ENCODE data around the gene NOVA2. TPM values are rescaled to one million over a fixed set of nuclear protein-coding genes. Genes with fewer than 3 reads are reported as not detected.

Gene NOVA2
- total and polyA plus RNA-seq, 2 of the 8 experiments (the other 6 are each of a cell fraction or from before 2014, with no cell fraction given) = 3.2 to 24.6 TPM

- H3K9ac ChIP-seq (replicated peaks in 1 of 4; ENCODE audit: extremely low read depth in 1 of 4, low read depth in 3 of 4, low read length in 3 of 4) = no peak overlapping the region
- H3K27ac ChIP-seq (ENCODE audit: low read depth, low read length) = no peak overlapping the region
- no peak overlapping the region for H2BK120ac ChIP-seq (replicated peaks; ENCODE audit: low read depth, low read length)
- H3K79me2 ChIP-seq (ENCODE audit: control insufficient read depth in 1 of 2, insufficient read depth in 2 of 2, low read length in 2 of 2) = no peaks in the 10 kb centered on the region
- no peak overlapping the region for H2AK5ac ChIP-seq (ENCODE audit: low read depth, low read length)
- peaks cover 1 to 18% (median 8%) of the 10 kb centered on the region in 4 experiments; a peak in 5 of 7 replicates for H3K27me3 ChIP-seq (replicated peaks in 1 of 4; ENCODE audit: control insufficient read depth in 3 of 4, extremely low read depth in 1 of 4, insufficient read depth in 3 of 4, low read length in 3 of 4)
- no peak overlapping the region for H3K23ac ChIP-seq (ENCODE audit: insufficient read length)
- no peak overlapping the region for H3K4me2 ChIP-seq (ENCODE audit: insufficient read depth in 1 of 2, low read depth in 2 of 2, low read length in 2 of 2)
- no peak overlapping the region for H4K8ac ChIP-seq (ENCODE audit: extremely low read depth, insufficient read depth, low read length)
- DNase-seq (ENCODE audit: low read depth in 1 of 2, low spot score in 2 of 2) (no peak), FAIRE-seq (no peak)
- no peak overlapping the region for H4K5ac ChIP-seq (ENCODE audit: insufficient read length, low read depth, low read length)
- POLR2A ChIA-PET (ENCODE audit: partially characterized antibody) = interaction anchor here (0.6 kb wide), 2 partner anchors 15 to 563 kb away, joined by 3 read pairs; no protein-coding TSS in a partner anchor
- no peak overlapping the region for H3K14ac ChIP-seq (ENCODE audit: insufficient read length)
- no peak overlapping the region for H3K56ac ChIP-seq (replicated peaks; ENCODE audit: insufficient read length, low read depth, low read length)
- H2BK5ac ChIP-seq (ENCODE audit: low read depth, low read length) = no peak overlapping the region
- TF ChIP-seq, protein P1, sequence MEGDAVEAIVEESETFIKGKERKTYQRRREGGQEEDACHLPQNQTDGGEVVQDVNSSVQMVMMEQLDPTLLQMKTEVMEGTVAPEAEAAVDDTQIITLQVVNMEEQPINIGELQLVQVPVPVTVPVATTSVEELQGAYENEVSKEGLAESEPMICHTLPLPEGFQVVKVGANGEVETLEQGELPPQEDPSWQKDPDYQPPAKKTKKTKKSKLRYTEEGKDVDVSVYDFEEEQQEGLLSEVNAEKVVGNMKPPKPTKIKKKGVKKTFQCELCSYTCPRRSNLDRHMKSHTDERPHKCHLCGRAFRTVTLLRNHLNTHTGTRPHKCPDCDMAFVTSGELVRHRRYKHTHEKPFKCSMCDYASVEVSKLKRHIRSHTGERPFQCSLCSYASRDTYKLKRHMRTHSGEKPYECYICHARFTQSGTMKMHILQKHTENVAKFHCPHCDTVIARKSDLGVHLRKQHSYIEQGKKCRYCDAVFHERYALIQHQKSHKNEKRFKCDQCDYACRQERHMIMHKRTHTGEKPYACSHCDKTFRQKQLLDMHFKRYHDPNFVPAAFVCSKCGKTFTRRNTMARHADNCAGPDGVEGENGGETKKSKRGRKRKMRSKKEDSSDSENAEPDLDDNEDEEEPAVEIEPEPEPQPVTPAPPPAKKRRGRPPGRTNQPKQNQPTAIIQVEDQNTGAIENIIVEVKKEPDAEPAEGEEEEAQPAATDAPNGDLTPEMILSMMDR (IDR thresholded peaks at IDR 0.05; ENCODE audit: control extremely low read depth in 1 of 3, insufficient read depth in 1 of 3, low read depth in 1 of 3, low read length in 3 of 3) = peak in 2 of 3 experiments; percentile 10 to 27; a peak in 2 of 4 replicates
- TF ChIP-seq KDM5A (IDR thresholded peaks at IDR 0.05; ENCODE audit: low read length) (no peak), NRF1 (IDR thresholded peaks at IDR 0.05; ENCODE audit: low read depth, low read length) (no peak), SIRT6 (IDR thresholded peaks at IDR 0.05; ENCODE audit: low read length) (no peak), SP2 (IDR thresholded peaks at IDR 0.05; ENCODE audit: low read length) (no peak), ZNF274 (IDR thresholded peaks at IDR 0.05; ENCODE audit: borderline replicate concordance, extremely low read depth, low read length) (no peak), POLR2A (IDR thresholded peaks at IDR 0.05; ENCODE audit: control extremely low read depth in 1 of 2, low read depth in 2 of 2, low read length in 2 of 2) (no peak), RAD21 (IDR thresholded peaks at IDR 0.05 in 1 of 2, conservative IDR thresholded peaks at IDR 0.05 in 1 of 2; ENCODE audit: low read depth in 2 of 2, low read length in 2 of 2) (peak; percentile 33 to 34)
- TF ChIP-seq, protein P2, sequence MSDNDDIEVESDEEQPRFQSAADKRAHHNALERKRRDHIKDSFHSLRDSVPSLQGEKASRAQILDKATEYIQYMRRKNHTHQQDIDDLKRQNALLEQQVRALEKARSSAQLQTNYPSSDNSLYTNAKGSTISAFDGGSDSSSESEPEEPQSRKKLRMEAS (IDR thresholded peaks at IDR 0.05) = no peak
- peaks cover 5% of the 10 kb centered on the region; the same call in 1 of the 2 replicates for H3K23me2 ChIP-seq (ENCODE audit: low read depth, low read length)
- H2BK20ac ChIP-seq (ENCODE audit: low read length) = no peak overlapping the region
- H3K79me1 ChIP-seq (ENCODE audit: low read depth, low read length) = no peaks in the 10 kb centered on the region
- H3K4me1 ChIP-seq (replicated peaks in 1 of 4; ENCODE audit: control insufficient read depth in 3 of 4, insufficient read depth in 4 of 4, low read length in 3 of 4) = peaks cover 0 to 3% (median 0%) of the 10 kb centered on the region in 4 experiments; a peak in 2 of 7 replicates
- no peak overlapping the region for H3K4ac ChIP-seq (replicated peaks; ENCODE audit: insufficient read length, low read depth, low read length)
- H2BK15ac ChIP-seq (ENCODE audit: low read length) = no peak overlapping the region
- H2AFZ ChIP-seq (ENCODE audit: low read length) = no peak overlapping the region
- H2BK12ac ChIP-seq (ENCODE audit: low read depth, low read length) = no peak overlapping the region
- H4K91ac ChIP-seq (replicated peaks; ENCODE audit: insufficient read length, low read length) = no peak overlapping the region
- no peaks in the 10 kb centered on the region for H4K20me1 ChIP-seq (replicated peaks in 1 of 2; ENCODE audit: control insufficient read depth in 1 of 2, insufficient read depth in 2 of 2, low read length in 2 of 2)
- CTCF ChIA-PET (ENCODE audit: partially characterized antibody) = interaction anchor here (0.6 to 1.6 kb wide), 6 partner anchors 15 to 665 kb away, joined by 3 to 6 read pairs (median 4); partner anchors contain the start of gene NANOS2
- H3K9me3 ChIP-seq (ENCODE audit: insufficient read depth in 2 of 2, low read depth in 1 of 2, low read length in 1 of 2) = no peaks in the 10 kb centered on the region
- H3K4me3 ChIP-seq (ENCODE audit: extremely low read depth in 1 of 4, insufficient read depth in 2 of 4, low read depth in 3 of 4, low read length in 4 of 4) = no peak overlapping the region
- H3K18ac ChIP-seq (ENCODE audit: extremely low read depth, low read length) = no peak overlapping the region
- H3K36me3 ChIP-seq (ENCODE audit: control insufficient read depth in 2 of 4, insufficient read depth in 4 of 4, low read length in 3 of 4) = no peaks in the 10 kb centered on the region
- 83% methylated on average over 3 of the region's 3 CpGs; no CpG with 5 or more reads in 1 of the 2 experiments for WGBS, 2 experiments (ENCODE audit: extremely low coverage in 1 of 2, insufficient coverage in 1 of 2, insufficient read length in 1 of 2, insufficient replicate concordance in 2 of 2, low coverage in 1 of 2, low lambda C conversion rate in 2 of 2, missing lambda C conversion rate in 1 of 2)
Observed at GRCh38 chr19:45931055-45931454, 42.6 kb downstream of the NOVA2 start.
